Measurements from ENCODE around the gene LMAN2L. TPM values are rescaled to one million over a fixed set of nuclear protein-coding genes. Genes with fewer than 3 reads are reported as not detected.

LMAN2L gene
- polyA plus RNA-seq, 3 donors, result 49.0 to 50.6 (median 50.1) TPM

DNA sequence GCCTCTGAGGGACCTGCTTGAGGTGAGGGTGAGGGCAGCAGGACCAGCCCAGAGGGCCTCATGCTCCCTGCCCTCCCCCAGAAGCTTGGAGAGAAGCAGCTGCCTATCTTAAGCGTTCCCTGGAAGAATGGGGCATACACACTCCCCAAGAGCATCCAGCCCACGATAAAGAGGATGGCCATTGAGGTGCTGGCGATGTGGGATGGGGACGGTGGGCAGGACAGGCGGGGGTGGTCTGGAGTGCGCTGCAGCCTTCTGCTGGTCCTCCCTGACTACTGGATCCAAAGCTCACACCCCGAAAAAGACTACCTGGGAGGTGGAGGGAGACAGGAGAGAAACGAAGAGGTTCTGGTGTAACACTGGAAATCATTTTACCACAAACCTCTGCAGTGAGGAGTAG lies 45.6 kb downstream of the LMAN2L start:
- DNase-seq (ENCODE audit: extremely low read depth in 1 of 11, low read depth in 9 of 11, low spot score in 4 of 11), result no peak

DNA sequence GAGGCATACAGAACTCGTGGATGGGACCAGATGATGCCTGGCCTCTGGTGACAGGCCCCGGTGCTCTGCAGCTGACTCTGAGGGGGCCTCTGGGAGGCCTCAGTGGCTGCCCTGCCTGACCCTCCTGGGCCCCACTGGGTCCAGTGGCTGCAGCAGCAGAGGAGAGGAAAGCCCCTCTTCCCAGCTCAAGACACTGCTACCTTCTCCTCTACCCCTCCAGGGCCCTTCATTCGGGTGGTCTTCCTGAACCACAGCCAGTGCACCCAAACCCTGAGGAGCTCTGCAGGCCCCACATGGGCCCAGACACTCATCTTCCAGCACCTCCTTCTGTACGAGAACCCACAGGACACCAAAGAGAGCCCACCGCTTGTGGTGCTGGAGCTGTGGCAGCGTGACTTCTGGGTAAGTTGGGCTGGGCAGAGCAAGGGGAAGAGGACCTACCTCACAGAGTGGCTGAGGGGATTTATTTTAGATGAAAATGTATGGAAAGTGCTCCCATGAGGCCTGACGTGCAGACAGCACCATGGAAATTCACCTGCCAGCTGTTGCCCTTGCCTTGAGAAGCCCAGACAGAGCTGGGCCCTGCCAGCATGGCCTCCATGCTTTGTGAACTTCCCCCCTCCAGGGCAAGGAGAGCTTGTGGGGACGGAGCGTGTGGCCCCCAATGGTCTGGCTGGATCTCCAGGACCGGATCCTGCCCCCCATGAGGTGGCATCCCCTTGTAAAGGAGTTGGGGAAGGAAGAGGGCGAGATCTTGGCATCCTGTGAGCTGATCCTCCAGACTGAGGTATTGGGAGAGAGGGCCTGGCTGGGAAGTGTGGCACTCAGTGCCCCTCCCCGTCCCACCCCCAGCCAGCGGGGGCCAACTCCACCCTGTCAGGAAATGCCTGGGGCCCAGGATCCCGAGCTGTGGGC lies 46.3 kb downstream of the LMAN2L start:
- no peak for DNase-seq (ENCODE audit: extremely low read depth in 1 of 11, low read depth in 9 of 11, low spot score in 4 of 11)

DNA sequence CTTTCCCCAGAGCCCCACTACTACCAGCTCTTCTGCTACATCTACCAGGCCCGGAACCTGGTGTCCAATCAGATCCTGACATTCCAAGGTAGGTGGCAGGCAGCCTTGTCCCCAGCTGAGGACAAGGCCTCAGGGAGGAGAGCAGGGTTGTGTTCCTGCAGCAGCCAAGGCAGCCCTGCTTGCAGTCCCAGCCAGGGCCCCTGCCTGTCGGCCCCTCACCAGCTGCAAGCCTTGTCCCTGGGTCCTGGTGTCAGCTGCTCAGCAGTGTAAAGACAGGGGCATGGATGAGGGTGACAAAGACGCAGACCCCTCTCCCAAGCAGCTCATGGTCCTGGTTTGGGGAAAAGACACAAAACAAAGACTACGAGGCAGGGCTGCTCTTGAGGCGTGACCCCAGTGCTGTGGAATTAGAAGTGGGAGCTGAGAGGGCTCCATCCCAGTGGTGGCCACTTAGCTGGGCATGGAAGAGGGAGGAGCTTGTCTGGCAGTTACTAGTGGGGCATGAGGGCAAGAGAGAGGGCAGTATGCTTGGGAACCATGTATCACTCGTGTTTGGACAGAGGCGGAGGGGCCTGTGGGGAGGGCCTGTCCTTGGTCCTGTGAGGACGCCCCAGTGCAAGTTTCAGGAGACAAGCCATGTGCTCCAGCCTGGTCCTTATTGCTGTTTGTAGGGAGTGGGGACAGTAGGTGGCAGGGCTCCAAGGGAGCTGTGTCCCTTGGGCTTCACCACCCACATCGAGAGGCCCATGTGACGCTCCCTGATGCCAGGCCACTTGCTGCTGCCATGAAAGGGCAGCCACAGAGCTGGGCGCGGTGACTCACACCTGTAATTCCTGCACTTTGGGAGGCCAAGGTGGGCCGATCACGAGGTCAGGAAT lies 47.5 kb downstream of the LMAN2L start:
- DNase-seq (ENCODE audit: extremely low read depth in 1 of 11, low read depth in 9 of 11, low spot score in 4 of 11), result no peak

DNA sequence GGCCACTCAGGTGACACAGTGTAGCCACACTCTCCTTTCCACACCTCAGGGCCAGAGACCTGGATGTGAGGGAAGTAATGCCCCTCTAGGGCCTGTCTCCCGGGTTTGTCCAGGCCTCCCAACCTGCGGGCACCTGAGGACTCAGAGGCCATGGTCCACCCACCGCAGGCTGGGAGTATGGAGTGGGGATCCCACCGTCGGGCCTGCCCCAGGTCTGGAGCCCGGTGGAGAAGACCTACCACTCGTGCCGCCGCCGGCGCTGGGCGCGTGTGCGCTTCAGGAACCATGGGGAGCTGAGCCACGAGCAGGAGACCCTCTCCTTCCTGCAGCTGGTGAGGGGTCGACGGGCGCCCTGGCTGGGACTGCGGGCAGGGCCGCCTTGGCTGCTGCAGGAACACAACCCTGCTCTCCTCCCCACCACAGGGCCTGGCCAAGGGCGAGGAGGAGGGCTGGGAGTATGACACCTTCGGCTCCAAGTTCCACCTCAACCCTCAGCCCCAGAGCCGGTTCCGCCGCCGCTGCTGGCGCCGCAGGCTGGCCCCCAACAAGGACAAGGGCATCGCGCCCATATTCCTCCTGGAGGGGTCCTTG lies 48.7 kb downstream of the LMAN2L start:
- no peak for DNase-seq (ENCODE audit: extremely low read depth in 1 of 11, low read depth in 9 of 11, low spot score in 4 of 11)

DNA sequence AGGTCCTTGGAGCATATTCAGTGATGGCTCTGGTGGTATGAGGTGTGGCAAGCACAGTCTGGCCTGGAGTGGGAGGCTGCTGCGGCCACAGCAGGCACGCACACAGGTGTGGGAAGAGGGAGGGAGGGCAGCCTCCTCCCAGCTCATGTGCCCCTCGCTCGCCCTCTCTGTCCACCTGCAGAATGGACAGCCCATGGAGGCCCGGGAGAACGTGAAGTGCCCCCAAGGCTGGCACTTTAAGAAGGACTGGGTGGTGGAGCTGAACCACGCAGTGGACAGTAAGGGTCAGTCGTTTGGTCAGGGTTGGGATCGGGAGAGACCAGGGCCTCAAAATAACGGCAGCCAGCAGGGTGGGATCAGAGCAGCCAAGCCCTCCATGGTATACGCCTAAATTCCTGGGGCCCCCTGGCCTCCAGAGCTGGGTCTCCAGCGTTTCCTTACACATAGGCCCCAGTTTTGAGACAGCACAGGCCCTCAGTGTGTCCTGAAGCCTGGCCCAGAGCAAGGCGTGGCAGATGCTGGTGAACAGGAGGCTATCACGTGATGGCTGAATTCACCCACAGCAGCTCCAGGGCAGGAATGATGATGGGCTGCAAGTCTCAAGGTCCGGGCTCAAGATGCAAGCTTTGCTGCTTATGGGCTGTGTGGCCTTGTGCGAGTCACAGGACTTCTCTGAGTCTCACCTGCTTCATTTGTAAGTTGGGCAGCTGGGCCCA lies 49.4 kb downstream of the LMAN2L start:
- DNase-seq (ENCODE audit: extremely low read depth in 1 of 11, low read depth in 9 of 11, low spot score in 4 of 11), result no peak

DNA sequence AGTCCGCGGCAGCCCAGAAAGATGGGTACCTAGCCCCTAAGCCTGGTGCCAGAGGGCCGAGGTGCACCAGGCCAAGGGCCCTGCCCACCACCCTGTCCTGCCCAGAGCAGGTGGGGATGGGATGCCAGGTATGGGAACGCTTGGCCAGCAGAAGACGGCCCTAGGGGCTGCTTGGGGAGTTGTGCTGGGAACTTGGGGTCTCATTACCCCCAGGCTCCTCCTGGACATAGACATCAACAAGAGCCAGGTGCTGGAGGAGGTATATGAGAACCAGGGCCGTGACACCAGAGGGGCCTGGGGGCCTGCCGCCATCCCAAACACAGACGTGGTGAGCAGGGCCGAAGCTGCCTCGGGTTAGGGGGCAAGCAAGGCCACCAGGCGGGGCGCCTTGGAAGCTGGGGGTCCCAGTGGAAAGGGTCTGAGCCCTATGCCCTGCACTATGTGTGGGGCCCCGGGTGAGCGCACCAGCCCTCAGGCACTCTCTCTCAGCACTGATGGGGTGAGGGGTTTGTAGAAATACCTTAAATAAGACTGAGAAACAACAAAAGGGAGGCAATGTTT lies 50.4 kb downstream of the LMAN2L start:
- no peak for DNase-seq (ENCODE audit: extremely low read depth in 1 of 11, low read depth in 9 of 11, low spot score in 4 of 11)

DNA sequence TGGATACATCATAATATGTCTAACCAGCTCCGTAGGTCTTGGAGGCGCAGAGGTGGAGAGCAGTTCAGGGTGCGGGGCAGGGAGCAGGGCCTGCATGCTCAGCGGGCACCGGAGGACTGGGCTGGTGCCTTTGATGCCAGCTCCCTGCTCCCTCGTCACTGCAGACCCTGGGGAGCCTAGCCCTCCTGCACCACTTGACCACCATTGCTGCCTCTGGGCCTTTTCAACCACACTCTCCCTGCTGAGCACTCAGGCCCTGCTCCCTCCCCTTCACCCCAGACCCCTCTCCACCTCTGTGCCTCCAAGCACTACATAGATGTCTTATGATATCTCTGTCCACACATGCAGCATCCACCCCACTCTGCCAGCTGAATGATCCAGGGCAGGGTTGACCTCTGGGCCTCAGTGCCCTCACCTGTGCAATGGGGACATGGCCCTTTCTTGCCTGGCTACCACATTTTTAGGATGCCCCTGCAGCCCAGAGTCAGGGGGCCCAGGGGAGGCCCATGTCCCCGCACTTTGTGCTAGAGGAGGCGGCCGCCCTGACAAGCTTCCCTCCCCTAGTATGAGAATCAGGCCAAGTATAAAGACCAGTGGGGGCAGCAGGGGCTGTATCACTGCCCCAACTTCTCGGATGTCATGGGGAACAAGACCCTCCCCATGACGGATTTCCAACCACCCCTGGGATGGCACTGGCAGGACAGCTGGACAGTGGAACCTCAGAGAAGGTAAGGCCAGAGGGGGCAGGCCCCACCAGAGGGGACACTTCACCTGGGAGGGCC lies 51.0 kb downstream of the LMAN2L start:
- no peak for DNase-seq (ENCODE audit: extremely low read depth in 1 of 11, low read depth in 9 of 11, low spot score in 4 of 11)

DNA sequence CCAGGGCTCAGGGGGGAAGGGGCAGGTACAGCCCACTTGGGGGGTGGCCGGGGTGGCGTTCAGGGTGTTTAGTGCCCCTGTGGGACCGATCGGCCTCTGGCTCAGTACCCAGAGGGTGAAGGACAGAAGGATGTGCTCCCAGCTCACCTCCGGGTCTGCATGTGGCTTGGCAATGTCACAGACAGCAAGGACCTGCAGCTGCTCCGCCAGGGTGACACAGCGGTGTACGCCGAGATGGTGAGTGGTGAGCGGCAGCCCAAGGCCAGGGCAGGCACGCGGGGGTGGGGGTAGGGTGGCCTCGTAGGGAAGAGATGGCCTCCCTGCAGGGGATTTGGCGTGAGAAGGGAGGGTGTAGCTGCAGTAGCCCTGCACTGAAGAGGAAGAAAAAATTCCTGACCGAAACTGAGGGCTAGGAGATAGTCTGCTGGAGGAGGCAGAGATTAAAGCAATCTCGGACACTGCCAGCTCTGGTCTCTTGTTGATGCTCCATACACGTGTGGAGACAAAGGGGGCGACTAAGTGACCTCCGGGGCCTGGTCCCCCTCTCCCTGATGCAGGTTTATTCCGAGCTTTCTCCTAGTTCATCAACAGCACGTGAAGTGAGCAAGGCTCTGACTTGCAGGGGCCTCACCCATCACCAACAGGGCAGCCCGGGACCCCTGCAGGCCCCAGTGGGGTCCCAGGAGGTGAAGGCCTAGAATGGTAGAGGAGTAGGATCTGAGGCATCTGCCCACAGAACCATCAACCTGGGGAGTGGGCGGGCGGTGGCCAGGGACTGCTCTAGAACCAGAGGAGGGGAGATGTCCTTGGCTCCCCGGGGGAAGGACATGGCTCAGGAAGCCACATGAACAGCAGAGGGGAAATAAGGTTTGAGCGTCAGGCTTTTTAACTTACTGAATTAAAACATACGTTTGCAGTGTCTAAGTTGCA lies 51.9 kb downstream of the LMAN2L start:
- DNase-seq (ENCODE audit: extremely low read depth in 1 of 11, low read depth in 9 of 11, low spot score in 4 of 11), result no peak

DNA sequence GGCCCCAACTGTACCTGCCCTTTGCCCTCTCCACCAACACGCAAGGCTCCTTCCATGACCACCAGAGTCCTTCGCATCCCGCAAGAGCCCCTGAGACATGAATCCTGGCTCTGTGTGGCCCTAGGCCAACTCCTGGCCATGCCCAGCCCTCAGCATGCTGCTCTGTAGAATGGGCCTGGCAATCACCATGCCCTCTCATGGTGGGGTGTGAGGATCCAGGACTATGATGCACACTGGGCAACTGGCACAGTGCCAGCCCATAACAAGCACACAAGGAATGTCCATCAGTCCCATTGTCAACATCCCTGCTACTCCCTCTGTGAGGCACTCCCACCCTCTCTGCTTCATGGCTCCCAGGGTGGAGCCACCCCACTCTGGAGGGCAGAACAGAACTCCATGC lies 52.6 kb downstream of the LMAN2L start:
- no peak for DNase-seq (ENCODE audit: extremely low read depth in 1 of 11, low read depth in 9 of 11, low spot score in 4 of 11)

DNA sequence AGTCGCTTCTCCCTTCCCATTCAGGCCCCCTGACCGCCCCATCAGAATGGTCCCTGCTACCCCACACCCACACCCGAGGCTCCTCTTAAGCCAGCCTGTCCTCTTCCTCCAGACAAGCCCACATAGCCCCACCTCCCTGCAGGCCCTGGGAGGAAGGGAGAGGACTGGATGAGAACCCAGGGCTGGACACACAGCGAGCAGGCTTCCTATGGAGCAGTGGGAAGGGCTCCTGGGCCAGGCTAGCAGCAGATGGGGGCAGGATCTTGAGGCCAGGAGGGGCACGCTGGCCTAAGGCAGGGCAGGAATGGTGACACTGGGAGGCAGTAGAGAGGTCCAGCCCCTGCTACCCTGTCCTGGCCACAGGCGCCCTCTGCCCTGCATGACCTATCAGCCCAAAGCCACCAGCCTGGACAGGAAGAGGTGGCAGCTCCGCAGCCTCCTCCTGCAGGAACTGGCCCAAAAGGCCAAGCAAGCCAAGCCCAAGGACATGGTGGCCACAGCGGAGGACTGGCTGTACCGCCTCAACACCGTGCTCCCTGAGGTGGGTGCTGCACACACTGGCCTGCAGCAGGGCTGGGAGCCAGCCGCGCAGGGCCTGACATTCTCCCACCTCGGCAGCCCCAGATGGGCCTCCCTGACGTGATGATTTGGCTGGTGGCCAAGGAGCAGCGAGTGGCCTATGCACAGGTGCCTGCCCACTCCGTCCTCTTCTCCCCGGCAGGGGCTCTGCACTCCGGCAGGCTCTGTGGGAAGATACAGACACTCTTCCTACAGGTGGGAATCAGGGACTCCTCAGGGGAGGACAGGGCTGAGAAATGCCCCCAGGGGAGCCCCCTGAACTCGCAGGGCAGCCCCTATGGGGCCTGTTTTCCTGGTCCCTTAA lies 54.0 kb downstream of the LMAN2L start:
- DNase-seq (ENCODE audit: extremely low read depth in 1 of 11, low read depth in 9 of 11, low spot score in 4 of 11), result peak in 8 of 11 donors; percentile 10 to 52 (median 34)

DNA sequence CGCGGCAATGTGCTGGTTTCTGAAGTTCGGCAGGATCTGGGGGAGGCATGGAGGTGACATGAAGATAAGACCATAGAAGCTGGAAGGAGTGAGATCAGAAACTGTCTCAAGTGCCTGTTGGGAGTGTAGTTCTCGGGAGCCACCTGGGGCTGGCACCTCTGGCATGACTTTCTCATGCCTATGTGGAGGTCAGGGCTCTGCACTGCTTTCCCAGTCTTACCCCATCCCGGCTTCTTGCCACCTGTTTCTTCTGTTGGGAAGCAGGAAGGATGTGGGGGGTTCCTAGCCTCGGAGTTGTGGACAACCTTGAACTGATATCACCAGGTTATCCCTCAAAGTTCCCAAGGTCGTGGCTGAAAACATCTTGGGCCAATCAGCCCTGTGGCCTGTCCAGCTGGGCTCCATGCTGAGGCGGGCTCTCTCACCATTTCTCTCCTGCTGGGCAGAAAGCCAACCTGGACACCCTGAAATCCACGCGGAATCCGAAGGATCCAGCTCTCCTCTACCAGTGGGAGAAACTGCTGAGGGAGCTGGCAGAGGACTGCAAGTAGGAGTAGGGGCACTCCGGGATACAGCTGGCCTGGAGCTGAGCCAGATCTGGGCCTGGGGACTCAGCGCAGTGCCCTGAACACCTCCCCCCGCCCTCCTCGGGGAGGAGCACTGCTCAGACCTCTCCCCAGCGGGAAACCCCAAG lies 54.8 kb downstream of the LMAN2L start:
- DNase-seq (ENCODE audit: extremely low read depth in 1 of 11, low read depth in 9 of 11, low spot score in 4 of 11), result peak in 1 of 11 donors; percentile 13

DNA sequence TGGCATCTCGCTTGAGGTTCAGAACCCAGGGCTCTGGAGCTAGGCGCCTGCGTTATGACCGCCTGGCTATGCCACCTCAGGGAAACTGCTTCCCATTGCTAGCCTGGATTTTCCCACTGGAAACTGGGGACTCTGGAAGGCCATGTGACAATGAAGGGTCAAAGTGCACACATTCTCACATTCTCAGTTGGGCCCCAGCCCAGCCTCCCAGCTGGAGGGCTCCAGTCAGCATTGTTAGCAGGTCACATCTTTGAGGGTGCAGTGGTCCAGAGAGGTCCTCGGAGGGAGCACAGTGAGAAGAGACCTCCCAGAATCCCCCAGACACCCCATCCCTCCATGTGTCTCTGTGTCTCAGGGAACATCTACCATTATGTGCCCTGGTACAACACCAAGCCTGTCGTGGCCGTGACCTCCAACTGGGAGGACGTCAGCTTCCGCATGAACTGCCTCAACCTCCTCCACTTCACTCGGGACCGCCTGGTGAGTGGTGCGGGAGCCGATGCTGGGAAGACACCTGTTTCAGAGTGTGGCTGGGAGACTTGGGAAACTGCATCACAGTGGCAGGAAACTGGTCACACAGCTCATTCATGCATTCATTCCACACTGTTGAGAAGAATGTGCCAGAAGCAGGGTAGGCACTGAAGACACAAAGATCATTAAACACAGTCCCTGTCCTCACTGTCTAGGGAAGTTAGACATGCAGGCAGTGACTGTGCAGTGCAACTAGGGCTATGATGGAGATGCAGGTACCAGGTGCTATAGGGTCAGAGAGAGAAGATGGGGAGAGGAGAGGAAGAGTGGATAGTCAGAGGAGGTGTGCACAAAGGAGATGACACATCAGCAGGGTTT lies 55.7 kb downstream of the LMAN2L start:
- DNase-seq (ENCODE audit: extremely low read depth in 1 of 11, low read depth in 9 of 11, low spot score in 4 of 11), result no peak

DNA sequence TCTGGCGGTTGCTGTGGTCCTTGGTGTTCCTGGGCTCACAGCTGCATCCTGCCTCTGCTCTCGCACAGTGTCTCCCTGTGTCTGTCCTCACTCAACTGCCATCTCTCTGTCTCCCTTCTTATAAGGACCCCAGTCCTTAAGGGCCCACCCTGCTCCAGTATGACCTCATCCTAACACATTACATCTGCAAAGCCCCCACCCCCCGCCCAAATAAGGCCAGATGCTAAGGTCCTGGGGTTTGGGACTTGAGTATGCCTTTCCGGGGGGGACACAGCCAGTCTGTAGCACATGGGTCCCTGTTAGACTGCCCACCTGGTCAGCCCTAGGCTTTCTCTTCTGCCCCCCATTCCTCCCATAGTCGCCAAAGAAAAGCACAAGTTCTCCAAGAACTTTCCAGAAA lies 56.6 kb downstream of the LMAN2L start:
- DNase-seq (ENCODE audit: extremely low read depth in 1 of 11, low read depth in 9 of 11, low spot score in 4 of 11), result no peak

DNA sequence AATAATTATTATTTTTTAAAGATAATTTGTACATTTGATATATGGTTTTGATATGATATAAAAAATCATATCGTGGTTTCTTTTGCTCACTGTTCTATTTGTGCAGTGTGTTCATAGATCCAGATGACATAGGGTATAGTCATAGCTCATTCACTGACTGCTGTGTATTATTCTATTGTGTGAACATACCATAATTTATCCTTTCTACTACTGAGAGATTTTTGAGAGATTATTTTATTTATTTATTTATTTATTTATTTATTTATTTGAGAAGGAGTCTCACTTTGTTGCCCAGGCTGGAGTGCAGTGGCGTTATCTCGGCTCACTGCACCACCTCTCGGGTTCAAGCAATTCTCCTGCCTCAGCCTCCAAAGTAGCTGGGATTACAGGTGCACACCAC lies 58.3 kb downstream of the LMAN2L start:
- no peak for DNase-seq (ENCODE audit: extremely low read depth in 1 of 11, low read depth in 9 of 11, low spot score in 4 of 11)

Measured in renal cortex interstitium (tissue), 11 donors.